ENCODE measurements around the gene ZNF10.

DNA sequence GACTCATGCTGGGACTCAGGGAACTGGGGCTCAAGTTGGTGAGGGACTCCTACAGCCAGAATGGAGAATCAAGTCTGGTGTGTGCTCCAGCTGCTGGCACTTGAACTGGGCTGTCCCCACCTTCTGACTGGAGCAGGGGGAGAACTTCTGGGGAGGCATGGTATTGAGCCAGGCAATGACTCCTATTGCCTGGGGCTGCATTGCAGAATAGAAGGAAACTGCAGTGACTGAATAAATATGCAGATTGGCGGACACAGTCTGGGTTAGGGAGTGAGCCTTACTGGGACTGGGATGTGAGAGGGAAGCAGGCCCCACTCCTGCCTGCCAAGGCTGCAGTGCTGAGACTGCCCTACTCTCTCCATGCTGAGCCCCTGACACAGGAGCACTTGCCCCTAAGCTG is 42.1 kb downstream of the ZNF10 start:
- TF ChIP-seq, protein P1, sequence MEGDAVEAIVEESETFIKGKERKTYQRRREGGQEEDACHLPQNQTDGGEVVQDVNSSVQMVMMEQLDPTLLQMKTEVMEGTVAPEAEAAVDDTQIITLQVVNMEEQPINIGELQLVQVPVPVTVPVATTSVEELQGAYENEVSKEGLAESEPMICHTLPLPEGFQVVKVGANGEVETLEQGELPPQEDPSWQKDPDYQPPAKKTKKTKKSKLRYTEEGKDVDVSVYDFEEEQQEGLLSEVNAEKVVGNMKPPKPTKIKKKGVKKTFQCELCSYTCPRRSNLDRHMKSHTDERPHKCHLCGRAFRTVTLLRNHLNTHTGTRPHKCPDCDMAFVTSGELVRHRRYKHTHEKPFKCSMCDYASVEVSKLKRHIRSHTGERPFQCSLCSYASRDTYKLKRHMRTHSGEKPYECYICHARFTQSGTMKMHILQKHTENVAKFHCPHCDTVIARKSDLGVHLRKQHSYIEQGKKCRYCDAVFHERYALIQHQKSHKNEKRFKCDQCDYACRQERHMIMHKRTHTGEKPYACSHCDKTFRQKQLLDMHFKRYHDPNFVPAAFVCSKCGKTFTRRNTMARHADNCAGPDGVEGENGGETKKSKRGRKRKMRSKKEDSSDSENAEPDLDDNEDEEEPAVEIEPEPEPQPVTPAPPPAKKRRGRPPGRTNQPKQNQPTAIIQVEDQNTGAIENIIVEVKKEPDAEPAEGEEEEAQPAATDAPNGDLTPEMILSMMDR (conservative IDR thresholded peaks at IDR 0.05 in 1 of 2, IDR thresholded peaks at IDR 0.05 in 1 of 2; ENCODE audit: low read depth in 1 of 2, low read length in 2 of 2): no peak
- TF ChIP-seq EZH2 (IDR thresholded peaks at IDR 0.05; ENCODE audit: low read length, missing control alignments): no peak

All from fibroblast of lung (primary cell).